NB4 (cell line): ENCODE measurements around the gene RGS16.

ENCODE experiments used
- DNase-seq: peaks from one replicate; pipeline ENCODE4 v3.0.0; 2010; ENCODE audit warnings: low read depth
- H3K4me3 ChIP-seq: one replicate; pipeline ENCODE4 v1.5.1; 2011; ENCODE audit warnings: mild to moderate bottlenecking, low read depth, low read length, moderate library complexity
- MYC ChIP-seq: IDR thresholded peaks from 2 replicates; pipeline ENCODE4 v1.6.1; 2011; ENCODE audit warnings: low read depth, low read length
- POLR2A ChIP-seq: IDR thresholded peaks from 2 replicates; pipeline ENCODE4 v1.6.1; 2011; ENCODE audit warnings: mild to moderate bottlenecking; ENCODE audit not compliant: insufficient read length; ENCODE audit errors: extremely low read depth
- TF ChIP-seq, protein P1 (sequence below): IDR thresholded peaks from one replicate; pipeline ENCODE4 v1.5.1; 2012; ENCODE audit warnings: low read depth, low read length
- TF ChIP-seq, protein P2 (sequence below): IDR thresholded peaks from 2 replicates; pipeline ENCODE4 v1.6.1; 2011; ENCODE audit warnings: low read depth, low read length

RGS16 gene

DNA sequence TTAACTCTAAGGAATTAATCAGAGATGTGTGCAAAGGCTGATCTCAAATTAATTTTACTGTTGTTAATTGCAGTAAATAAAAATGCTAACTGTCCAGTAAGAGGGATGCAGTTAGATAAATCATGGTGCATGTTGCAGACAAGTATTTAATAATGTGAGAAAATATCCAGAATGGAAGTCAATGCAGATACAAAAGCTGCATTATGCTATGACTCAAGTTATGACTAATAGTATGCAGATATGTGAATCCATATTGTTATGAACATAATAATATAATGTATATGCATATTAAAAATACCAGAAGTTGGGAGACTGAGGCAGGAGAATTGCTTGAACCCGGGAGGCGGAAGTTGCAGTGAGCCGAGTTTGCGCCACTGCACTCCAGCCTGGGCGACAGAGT lies 36.6 kb downstream of the RGS16 start:
- H3K4me3 ChIP-seq: no peak overlapping the region
- no peak for TF ChIP-seq POLR2A
- TF ChIP-seq MYC: no peak
- TF ChIP-seq, protein P1, sequence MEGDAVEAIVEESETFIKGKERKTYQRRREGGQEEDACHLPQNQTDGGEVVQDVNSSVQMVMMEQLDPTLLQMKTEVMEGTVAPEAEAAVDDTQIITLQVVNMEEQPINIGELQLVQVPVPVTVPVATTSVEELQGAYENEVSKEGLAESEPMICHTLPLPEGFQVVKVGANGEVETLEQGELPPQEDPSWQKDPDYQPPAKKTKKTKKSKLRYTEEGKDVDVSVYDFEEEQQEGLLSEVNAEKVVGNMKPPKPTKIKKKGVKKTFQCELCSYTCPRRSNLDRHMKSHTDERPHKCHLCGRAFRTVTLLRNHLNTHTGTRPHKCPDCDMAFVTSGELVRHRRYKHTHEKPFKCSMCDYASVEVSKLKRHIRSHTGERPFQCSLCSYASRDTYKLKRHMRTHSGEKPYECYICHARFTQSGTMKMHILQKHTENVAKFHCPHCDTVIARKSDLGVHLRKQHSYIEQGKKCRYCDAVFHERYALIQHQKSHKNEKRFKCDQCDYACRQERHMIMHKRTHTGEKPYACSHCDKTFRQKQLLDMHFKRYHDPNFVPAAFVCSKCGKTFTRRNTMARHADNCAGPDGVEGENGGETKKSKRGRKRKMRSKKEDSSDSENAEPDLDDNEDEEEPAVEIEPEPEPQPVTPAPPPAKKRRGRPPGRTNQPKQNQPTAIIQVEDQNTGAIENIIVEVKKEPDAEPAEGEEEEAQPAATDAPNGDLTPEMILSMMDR: no peak
- TF ChIP-seq, protein P2, sequence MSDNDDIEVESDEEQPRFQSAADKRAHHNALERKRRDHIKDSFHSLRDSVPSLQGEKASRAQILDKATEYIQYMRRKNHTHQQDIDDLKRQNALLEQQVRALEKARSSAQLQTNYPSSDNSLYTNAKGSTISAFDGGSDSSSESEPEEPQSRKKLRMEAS: no peak
- no peak for DNase-seq

DNA sequence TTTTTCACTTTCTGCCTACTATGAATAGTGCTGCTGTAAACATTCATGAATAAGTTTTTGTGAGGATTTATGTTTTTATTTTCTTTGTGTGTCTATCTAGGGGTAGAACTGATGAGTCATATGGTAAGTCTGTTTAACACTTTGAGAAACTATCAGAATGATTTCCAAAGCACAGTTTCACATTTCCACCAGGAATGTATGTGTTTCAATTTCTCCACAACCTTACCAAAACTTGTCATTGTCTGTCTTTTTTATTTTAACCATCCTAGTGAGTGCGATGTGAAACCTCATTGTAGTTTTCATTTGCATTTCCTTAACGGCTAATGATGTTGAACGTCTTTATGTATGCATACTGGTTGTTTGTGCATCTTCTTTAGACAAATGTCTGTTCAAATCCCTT lies 38.7 kb downstream of the RGS16 start:
- TF ChIP-seq POLR2A: no peak
- TF ChIP-seq MYC: no peak
- TF ChIP-seq, protein P2: no peak
- TF ChIP-seq, protein P1: no peak
- no peak overlapping the region for H3K4me3 ChIP-seq
- DNase-seq: no peak

DNA sequence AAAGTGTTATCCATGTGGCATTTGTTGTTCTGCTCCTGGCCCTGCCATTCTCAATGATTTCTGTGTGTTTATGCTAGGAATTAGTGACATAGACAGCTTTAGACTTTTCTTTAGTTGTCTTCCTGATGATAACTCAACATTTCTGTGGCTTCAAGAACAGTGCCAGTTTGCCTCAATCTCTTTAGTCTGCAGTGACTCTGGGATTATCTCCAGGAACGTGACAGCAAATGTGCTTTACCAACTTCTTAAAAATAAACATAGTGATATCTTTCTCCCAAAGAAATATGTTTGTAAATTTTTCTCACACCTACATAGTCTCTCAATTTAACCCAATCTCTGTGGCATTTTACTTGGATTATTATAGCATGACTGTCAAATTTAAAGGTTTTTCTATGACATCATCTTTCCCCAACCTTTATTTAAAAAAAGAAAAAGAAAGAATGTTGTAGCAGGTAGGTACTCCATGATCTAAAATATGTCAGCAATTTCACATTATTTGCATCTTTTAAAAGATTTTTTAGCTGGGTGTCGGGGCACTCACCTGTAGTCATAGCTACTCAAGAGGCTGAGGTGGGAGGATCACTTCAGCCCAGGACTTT lies 39.7 kb downstream of the RGS16 start:
- DNase-seq: no peak
- TF ChIP-seq POLR2A (no peak), MYC (no peak)
- TF ChIP-seq, protein P1: no peak
- TF ChIP-seq, protein P2: no peak
- H3K4me3 ChIP-seq: no peak overlapping the region

DNA sequence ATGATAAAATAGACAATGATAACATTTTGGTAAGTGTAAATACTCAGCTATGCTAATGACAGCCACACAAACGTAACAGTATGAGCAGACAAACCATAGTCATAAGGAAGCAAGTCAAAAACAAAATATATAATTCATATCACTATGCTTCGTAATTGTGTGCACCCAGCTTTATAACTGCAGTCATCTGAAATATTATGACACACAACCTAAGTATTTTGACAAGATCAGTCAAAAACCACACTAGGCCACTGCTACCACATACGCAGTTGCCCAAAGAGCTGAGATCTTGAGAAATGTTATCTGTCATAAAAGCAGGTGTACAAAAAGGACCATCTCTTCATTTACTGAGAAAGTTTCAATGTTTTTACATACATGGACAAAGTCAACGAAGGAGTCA lies 41.1 kb downstream of the RGS16 start:
- no peak overlapping the region for H3K4me3 ChIP-seq
- no peak for DNase-seq
- TF ChIP-seq MYC (no peak), POLR2A (no peak)
- TF ChIP-seq, protein P2: no peak
- TF ChIP-seq, protein P1: no peak

DNA sequence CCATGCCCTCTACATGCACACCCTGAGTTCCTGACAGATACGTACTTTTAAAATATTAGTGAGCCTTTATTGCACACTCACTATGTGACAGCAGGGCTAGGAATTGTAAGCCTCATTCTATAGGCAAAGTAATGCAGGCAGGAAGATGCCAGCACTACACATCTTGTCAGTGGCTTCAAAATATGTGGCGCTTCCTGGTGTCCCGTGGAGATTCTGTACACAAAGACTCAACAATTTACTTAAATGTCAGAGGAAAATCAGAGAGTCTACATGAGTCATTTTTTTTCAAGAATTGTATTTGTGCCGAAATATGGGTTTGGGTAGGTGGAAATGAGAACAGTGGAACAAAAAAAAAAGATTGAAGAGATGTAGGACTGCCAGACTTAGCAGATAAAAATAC lies 42.7 kb downstream of the RGS16 start:
- no peak for DNase-seq
- TF ChIP-seq POLR2A (no peak), MYC (no peak)
- TF ChIP-seq, protein P1: no peak
- TF ChIP-seq, protein P2: no peak
- H3K4me3 ChIP-seq: no peak overlapping the region
